Measurements from ENCODE around the gene PHF21B. TPM values are rescaled to one million over a fixed set of nuclear protein-coding genes. Genes with fewer than 3 reads are reported as not detected.
"Not testable (repeated sequence)": the region's sequence is repeated elsewhere in the genome, so short reads cannot be mapped to it uniquely, and the experiment has no call there.

Gene PHF21B
- total RNA-seq, 1 donor from 2014 or later: 6.7 TPM

DNA sequence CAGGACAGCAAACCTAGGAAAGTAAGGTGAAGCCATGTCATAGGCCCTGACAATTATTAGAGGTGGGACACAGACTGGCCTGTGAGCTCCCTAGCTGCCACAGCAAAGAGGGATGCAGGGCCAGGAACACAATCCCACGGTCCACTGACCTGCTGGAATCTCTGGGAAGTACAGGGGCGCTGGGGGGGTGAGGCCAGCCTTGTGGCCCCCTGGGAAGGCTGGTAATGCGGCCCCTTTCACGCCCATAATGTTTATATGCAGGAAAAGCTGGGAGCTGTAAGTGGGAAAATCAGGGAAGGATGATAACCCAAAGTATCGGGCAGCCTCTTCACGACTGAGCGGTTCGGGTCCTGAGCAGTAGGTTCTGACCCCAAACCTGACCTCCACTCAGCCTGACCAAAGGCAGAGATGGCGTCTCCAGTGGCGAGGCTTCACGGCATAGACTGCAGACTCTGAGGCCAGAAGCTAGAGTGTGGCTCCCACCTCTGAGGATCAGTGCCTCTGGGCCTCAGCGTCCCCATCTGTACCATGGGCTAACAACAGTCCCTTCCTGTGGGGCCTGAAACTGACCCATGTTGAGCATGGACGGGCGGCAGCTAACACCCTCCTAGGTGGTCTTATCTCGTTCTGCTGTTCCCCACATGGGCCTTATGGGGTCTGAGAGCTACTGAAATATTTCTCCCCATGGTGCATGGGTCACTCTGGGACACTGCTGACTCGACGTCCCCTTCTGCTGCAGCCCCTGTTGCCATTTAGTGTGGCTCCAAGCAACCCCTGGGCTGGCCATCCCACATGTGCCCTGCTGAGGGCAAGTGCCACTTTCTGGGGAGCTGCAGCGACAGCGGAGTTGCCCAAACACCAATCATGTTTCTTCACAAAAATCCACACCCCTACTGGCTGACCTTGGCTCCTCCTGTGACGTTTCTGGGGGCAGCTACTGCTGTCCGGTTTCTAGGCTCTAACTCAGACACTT, 101.8 kb downstream of the PHF21B start:
- Histone ChIP-seq H3F3A (ENCODE audit: low read depth) (peaks cover 4% of the 10 kb centered on the region), H3K36me3 (peaks cover 16% of the 10 kb centered on the region), H3K4me1 (no peaks in the 10 kb centered on the region), H3K79me2 (ENCODE audit: low read depth) (no peaks in the 10 kb centered on the region), H3K27ac (no peak overlapping the region), H3K9ac (no peak overlapping the region), H3K27me3 (no peaks in the 10 kb centered on the region), H3K4me2 (no peak overlapping the region), H3K4me3 (no peak overlapping the region), H4K20me1 (ENCODE audit: low read depth) (no peaks in the 10 kb centered on the region), H3K9me3 (ENCODE audit: low read depth) (no peaks in the 10 kb centered on the region), H2AFZ (replicated peaks) (no peak overlapping the region)
- Mint-ChIP-seq H3K36me3 (peaks cover 70% of the 10 kb centered on the region), H3K27ac (no peak overlapping the region), H3K9me3 (peaks cover 22% of the 10 kb centered on the region), H3K4me1 (no peaks in the 10 kb centered on the region), H3K27me3 (ENCODE audit: insufficient read depth, low read depth) (no peaks in the 10 kb centered on the region), H3K4me3 (no peak overlapping the region)
- DNase-seq (ENCODE audit: low spot score): no peak
- TF ChIP-seq, protein P1, sequence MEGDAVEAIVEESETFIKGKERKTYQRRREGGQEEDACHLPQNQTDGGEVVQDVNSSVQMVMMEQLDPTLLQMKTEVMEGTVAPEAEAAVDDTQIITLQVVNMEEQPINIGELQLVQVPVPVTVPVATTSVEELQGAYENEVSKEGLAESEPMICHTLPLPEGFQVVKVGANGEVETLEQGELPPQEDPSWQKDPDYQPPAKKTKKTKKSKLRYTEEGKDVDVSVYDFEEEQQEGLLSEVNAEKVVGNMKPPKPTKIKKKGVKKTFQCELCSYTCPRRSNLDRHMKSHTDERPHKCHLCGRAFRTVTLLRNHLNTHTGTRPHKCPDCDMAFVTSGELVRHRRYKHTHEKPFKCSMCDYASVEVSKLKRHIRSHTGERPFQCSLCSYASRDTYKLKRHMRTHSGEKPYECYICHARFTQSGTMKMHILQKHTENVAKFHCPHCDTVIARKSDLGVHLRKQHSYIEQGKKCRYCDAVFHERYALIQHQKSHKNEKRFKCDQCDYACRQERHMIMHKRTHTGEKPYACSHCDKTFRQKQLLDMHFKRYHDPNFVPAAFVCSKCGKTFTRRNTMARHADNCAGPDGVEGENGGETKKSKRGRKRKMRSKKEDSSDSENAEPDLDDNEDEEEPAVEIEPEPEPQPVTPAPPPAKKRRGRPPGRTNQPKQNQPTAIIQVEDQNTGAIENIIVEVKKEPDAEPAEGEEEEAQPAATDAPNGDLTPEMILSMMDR (IDR thresholded peaks at IDR 0.05): no peak
- TF ChIP-seq EZH2 (IDR thresholded peaks at IDR 0.05): no peak
- no peak for TF ChIP-seq EZH2phosphoT487 (IDR thresholded peaks at IDR 0.05)

GRCh38 chr22:44906999-44907644, 102.7 kb downstream of the PHF21B start:
- H3F3A ChIP-seq (ENCODE audit: low read depth): peaks cover 4% of the 10 kb centered on the region
- no peaks in the 10 kb centered on the region for H3K4me1 ChIP-seq
- peaks cover 22% of the 10 kb centered on the region for H3K9me3 Mint-ChIP-seq
- H4K20me1 ChIP-seq (ENCODE audit: low read depth): no peaks in the 10 kb centered on the region
- peaks cover 68% of the 10 kb centered on the region for H3K36me3 Mint-ChIP-seq
- no peak overlapping the region for H3K27ac Mint-ChIP-seq
- TF ChIP-seq, protein P1 (IDR thresholded peaks at IDR 0.05): no peak
- TF ChIP-seq EZH2phosphoT487 (IDR thresholded peaks at IDR 0.05): no peak
- no peak for TF ChIP-seq EZH2 (IDR thresholded peaks at IDR 0.05)
- no peaks in the 10 kb centered on the region for H3K27me3 ChIP-seq
- no peaks in the 10 kb centered on the region for H3K4me1 Mint-ChIP-seq
- H3K9me3 ChIP-seq (ENCODE audit: low read depth): no peaks in the 10 kb centered on the region
- no peak overlapping the region for H3K4me2 ChIP-seq
- H3K27me3 Mint-ChIP-seq (ENCODE audit: insufficient read depth, low read depth): no peaks in the 10 kb centered on the region
- no peak overlapping the region for H3K4me3 Mint-ChIP-seq
- no peak overlapping the region for H3K4me3 ChIP-seq
- no peak overlapping the region for H3K9ac ChIP-seq
- no peaks in the 10 kb centered on the region for H3K79me2 ChIP-seq (ENCODE audit: low read depth)
- no peak overlapping the region for H2AFZ ChIP-seq (replicated peaks)
- no peak for DNase-seq (ENCODE audit: low spot score)
- H3K27ac ChIP-seq: no peak overlapping the region
- peaks cover 16% of the 10 kb centered on the region for H3K36me3 ChIP-seq

DNA sequence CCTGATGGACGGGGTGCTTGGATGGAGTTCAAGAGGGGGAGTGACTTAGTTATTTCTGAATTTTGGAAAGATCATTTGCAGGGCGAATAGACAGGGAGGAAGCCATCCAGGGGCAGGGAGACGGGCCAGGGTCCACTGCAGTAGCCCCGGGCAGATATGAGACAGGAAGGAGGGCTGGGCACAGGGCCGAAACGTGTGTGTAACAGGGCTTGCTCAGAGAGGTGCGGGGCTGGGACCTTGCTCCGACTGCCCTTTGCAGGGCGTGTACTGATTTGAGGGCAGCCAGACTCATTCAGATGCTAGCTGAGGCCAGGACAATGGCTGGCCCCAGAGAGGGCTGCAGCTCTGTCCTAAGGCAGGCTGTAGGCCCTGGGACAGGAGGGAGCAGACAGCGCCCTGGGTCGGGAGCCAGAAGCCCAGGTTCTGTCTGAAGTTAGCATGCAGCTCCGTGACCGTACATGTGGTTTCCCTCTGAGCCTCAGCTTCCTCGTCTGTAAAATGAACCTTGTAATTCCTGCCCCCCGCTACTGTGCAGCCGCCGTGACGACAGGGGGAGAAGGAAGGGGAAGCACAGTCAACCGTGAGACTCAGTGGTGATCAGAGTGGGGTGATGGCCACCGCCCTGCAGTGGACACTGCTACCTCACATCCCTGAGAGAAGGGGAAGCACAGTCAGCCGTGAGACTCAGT, 103.4 kb downstream of the PHF21B start:
- no peak overlapping the region for H3K27ac ChIP-seq
- H3K36me3 ChIP-seq: peaks cover 15% of the 10 kb centered on the region
- Mint-ChIP-seq H3K4me3 (no peak overlapping the region), H3K27me3 (ENCODE audit: insufficient read depth, low read depth) (no peaks in the 10 kb centered on the region), H3K27ac (no peak overlapping the region), H3K4me1 (no peaks in the 10 kb centered on the region), H3K36me3 (peaks cover 69% of the 10 kb centered on the region), H3K9me3 (peaks cover 25% of the 10 kb centered on the region)
- no peaks in the 10 kb centered on the region for H4K20me1 ChIP-seq (ENCODE audit: low read depth)
- no peak overlapping the region for H3K4me3 ChIP-seq
- H3K27me3 ChIP-seq: no peaks in the 10 kb centered on the region
- H3K9ac ChIP-seq: no peak overlapping the region
- H3K4me2 ChIP-seq: no peak overlapping the region
- no peak for TF ChIP-seq EZH2phosphoT487 (IDR thresholded peaks at IDR 0.05)
- TF ChIP-seq EZH2 (IDR thresholded peaks at IDR 0.05): no peak
- TF ChIP-seq, protein P1 (IDR thresholded peaks at IDR 0.05): no peak
- no peaks in the 10 kb centered on the region for H3K79me2 ChIP-seq (ENCODE audit: low read depth)
- peaks cover 4% of the 10 kb centered on the region for H3K9me3 ChIP-seq (ENCODE audit: low read depth)
- H2AFZ ChIP-seq (replicated peaks): no peak overlapping the region
- H3K4me1 ChIP-seq: no peaks in the 10 kb centered on the region
- peaks cover 4% of the 10 kb centered on the region for H3F3A ChIP-seq (ENCODE audit: low read depth)
- DNase-seq (ENCODE audit: low spot score): no peak

DNA sequence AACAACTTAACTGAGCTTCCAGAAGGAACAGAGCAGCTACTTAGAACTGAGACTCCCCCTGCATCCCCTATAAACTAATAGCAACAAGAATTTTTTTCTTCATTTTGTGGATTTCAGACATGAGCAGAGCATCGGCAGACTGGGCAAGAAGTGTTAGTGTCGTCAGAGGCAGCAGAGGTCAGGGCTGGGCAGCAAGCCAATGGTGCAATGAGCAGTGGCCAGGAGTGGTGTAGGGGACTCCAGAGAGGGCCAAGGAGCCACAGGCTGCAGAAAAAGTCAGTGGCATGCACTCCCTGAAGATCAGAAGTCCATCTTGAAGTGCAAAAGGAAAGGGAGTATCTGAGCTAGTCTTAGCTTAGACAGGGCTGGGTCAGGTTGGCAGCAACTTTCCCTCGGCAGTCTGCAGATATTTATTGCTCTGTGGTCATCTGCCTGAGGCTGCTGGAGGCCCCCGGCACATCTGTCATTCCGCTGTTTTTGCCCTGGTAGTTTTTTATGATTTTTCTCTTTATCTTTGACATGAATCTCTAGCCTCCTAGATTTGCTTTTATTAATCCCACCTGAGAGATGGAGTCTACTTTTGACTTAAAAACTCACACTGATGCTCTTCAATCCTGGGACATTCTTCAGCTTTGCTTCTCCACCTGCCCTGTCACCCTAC, 105.2 kb downstream of the PHF21B start:
- H3K27me3 ChIP-seq; H3F3A ChIP-seq (ENCODE audit: low read depth); H4K20me1 ChIP-seq (ENCODE audit: low read depth); H3K9ac ChIP-seq; H3K9me3 ChIP-seq (ENCODE audit: low read depth); H3K4me1 ChIP-seq; H3K27me3 Mint-ChIP-seq (ENCODE audit: insufficient read depth, low read depth); H3K27ac ChIP-seq; H3K79me2 ChIP-seq (ENCODE audit: low read depth); H3K27ac Mint-ChIP-seq; H3K4me3 Mint-ChIP-seq; H2AFZ ChIP-seq (replicated peaks); DNase-seq (ENCODE audit: low spot score); H3K4me2 ChIP-seq; H3K4me1 Mint-ChIP-seq; H3K4me3 ChIP-seq: not testable (repeated sequence)
- Mint-ChIP-seq H3K36me3 (peaks cover 67% of the 10 kb centered on the region), H3K9me3 (peaks cover 21% of the 10 kb centered on the region)
- peaks cover 13% of the 10 kb centered on the region for H3K36me3 ChIP-seq

- not testable (repeated sequence) for DNase-seq (ENCODE audit: low spot score); H3F3A ChIP-seq (ENCODE audit: low read depth); H3K4me3 Mint-ChIP-seq; H3K9me3 ChIP-seq (ENCODE audit: low read depth); H3K27ac Mint-ChIP-seq; H3K79me2 ChIP-seq (ENCODE audit: low read depth); H3K4me1 ChIP-seq; H4K20me1 ChIP-seq (ENCODE audit: low read depth); H2AFZ ChIP-seq (replicated peaks); H3K4me2 ChIP-seq; H3K4me3 ChIP-seq; H3K9ac ChIP-seq; H3K27me3 Mint-ChIP-seq (ENCODE audit: insufficient read depth, low read depth); H3K4me1 Mint-ChIP-seq; H3K27me3 ChIP-seq; H3K27ac ChIP-seq
- peaks cover 13% of the 10 kb centered on the region for H3K36me3 ChIP-seq
- Mint-ChIP-seq H3K9me3 (peaks cover 21% of the 10 kb centered on the region), H3K36me3 (peaks cover 67% of the 10 kb centered on the region)
Observed at GRCh38 chr22:44903164-44903563, 106.6 kb downstream of the PHF21B start.

Measured in neural progenitor cell (in vitro differentiated cells).